Uterus (tissue), 2 donors: ENCODE results near the gene LMX1A.

Experiments used
- CTCF ChIP-seq, 4 experiments: fragments of 200-600 bp in 2 of 4; fragments of 450-650 bp in 2 of 4; sonication (generic) in 2 of 4; IDR thresholded peaks; one replicate each; pipeline ENCODE4 v1.5.1; 2016 to 2019; ENCODE audit warnings: antibody characterized with exemption in 4 of 4, mild to moderate bottlenecking in 2 of 4, moderate library complexity in 1 of 4
- POLR2A ChIP-seq, 2 donors: fragments of 450-650 bp; IDR thresholded peaks; one replicate each; pipeline ENCODE4 v1.6.1; 2016; ENCODE audit warnings: antibody characterized with exemption in 2 of 2, mild to moderate bottlenecking in 1 of 2, moderate library complexity in 1 of 2

GRCh38 chr1:165168467-165168866, 188.0 kb downstream of the LMX1A start:
- no peak for TF ChIP-seq POLR2A (IDR thresholded peaks at IDR 0.05)
- TF ChIP-seq CTCF (IDR thresholded peaks at IDR 0.05) = no peak
